Measurements from ENCODE around the gene EVI5.

EVI5 gene

GRCh38 chr1:92488832-92489231, 296.1 kb downstream of the EVI5 start:
- Histone ChIP-seq H3K9me3 (ENCODE audit: control insufficient read depth, insufficient read depth, low read length) (no peaks in the 10 kb centered on the region), H3K79me2 (ENCODE audit: control insufficient read depth, low read length) (no peaks in the 10 kb centered on the region), H3K27me3 (ENCODE audit: control insufficient read depth, low read length) (peaks cover 49% of the 10 kb centered on the region), H3F3A (ENCODE audit: control insufficient read depth, insufficient read depth) (0 out of 2 replicates have a peak, but pooled peaks cover 9% of the 10 kb centered on the region), H3K4me1 (ENCODE audit: control insufficient read depth, low read length) (peaks cover 25% of the 10 kb centered on the region), H3K4me2 (ENCODE audit: low read length) (no peak overlapping the region), H3K36me3 (ENCODE audit: control insufficient read depth, low read length) (no peaks in the 10 kb centered on the region), H3K9me2 (replicated peaks; ENCODE audit: control insufficient read depth, low read length) (no peaks in the 10 kb centered on the region), H3K4me3 (ENCODE audit: low read length) (no peak overlapping the region), H3K27ac (ENCODE audit: low read depth, low read length) (no peak overlapping the region), H4K20me1 (ENCODE audit: control insufficient read depth, insufficient read depth, low read depth, low read length) (no peaks in the 10 kb centered on the region)
- TF ChIP-seq EZH2phosphoT487 (IDR thresholded peaks at IDR 0.05; ENCODE audit: borderline replicate concordance, low read length) (no peak), CTCF (IDR thresholded peaks at IDR 0.05; ENCODE audit: low read depth, low read length, poor library complexity, severe bottlenecking) (no peak)

GRCh38 chr1:92488416-92488815, 296.5 kb downstream of the EVI5 start:
- H3K9me2 ChIP-seq (replicated peaks; ENCODE audit: control insufficient read depth, low read length): no peaks in the 10 kb centered on the region
- no peak overlapping the region for H3K4me2 ChIP-seq (ENCODE audit: low read length)
- peaks cover 29% of the 10 kb centered on the region for H3K4me1 ChIP-seq (ENCODE audit: control insufficient read depth, low read length)
- no peaks in the 10 kb centered on the region for H3K9me3 ChIP-seq (ENCODE audit: control insufficient read depth, insufficient read depth, low read length)
- 0 out of 2 replicates have a peak, but pooled peaks cover 9% of the 10 kb centered on the region for H3F3A ChIP-seq (ENCODE audit: control insufficient read depth, insufficient read depth)
- H3K27me3 ChIP-seq (ENCODE audit: control insufficient read depth, low read length): peaks cover 53% of the 10 kb centered on the region
- H4K20me1 ChIP-seq (ENCODE audit: control insufficient read depth, insufficient read depth, low read depth, low read length): no peaks in the 10 kb centered on the region
- H3K79me2 ChIP-seq (ENCODE audit: control insufficient read depth, low read length): no peaks in the 10 kb centered on the region
- TF ChIP-seq EZH2phosphoT487 (IDR thresholded peaks at IDR 0.05; ENCODE audit: borderline replicate concordance, low read length) (no peak), CTCF (IDR thresholded peaks at IDR 0.05; ENCODE audit: low read depth, low read length, poor library complexity, severe bottlenecking) (no peak)
- H3K4me3 ChIP-seq (ENCODE audit: low read length): no peak overlapping the region
- H3K27ac ChIP-seq (ENCODE audit: low read depth, low read length): no peak overlapping the region
- no peaks in the 10 kb centered on the region for H3K36me3 ChIP-seq (ENCODE audit: control insufficient read depth, low read length)

- no peaks in the 10 kb centered on the region for H3K79me2 ChIP-seq (ENCODE audit: control insufficient read depth, low read length)
- no peaks in the 10 kb centered on the region for H4K20me1 ChIP-seq (ENCODE audit: control insufficient read depth, insufficient read depth, low read depth, low read length)
- H3K36me3 ChIP-seq (ENCODE audit: control insufficient read depth, low read length): no peaks in the 10 kb centered on the region
- H3K9me2 ChIP-seq (replicated peaks; ENCODE audit: control insufficient read depth, low read length): no peaks in the 10 kb centered on the region
- 0 out of 2 replicates have a peak, but pooled peaks cover 9% of the 10 kb centered on the region for H3F3A ChIP-seq (ENCODE audit: control insufficient read depth, insufficient read depth)
- H3K4me2 ChIP-seq (ENCODE audit: low read length): no peak overlapping the region
- no peaks in the 10 kb centered on the region for H3K9me3 ChIP-seq (ENCODE audit: control insufficient read depth, insufficient read depth, low read length)
- TF ChIP-seq EZH2phosphoT487 (IDR thresholded peaks at IDR 0.05; ENCODE audit: borderline replicate concordance, low read length): 0 out of 2 replicates have a peak, but pooled peaks have one; percentile 42
- no peak for TF ChIP-seq CTCF (IDR thresholded peaks at IDR 0.05; ENCODE audit: low read depth, low read length, poor library complexity, severe bottlenecking)
- no peak overlapping the region for H3K27ac ChIP-seq (ENCODE audit: low read depth, low read length)
- peaks cover 40% of the 10 kb centered on the region for H3K4me1 ChIP-seq (ENCODE audit: control insufficient read depth, low read length)
- peaks cover 66% of the 10 kb centered on the region for H3K27me3 ChIP-seq (ENCODE audit: control insufficient read depth, low read length)
- peak overlapping the region; percentile 59; the same call in 1 of the 2 replicates for H3K4me3 ChIP-seq (ENCODE audit: low read length)
These were observed 297.8 kb downstream of the EVI5 start for GRCh38 chr1:92487078-92487605.
